ENCODE measurements around the gene ERGIC2.
"Not testable (repeated sequence)": the region's sequence is repeated elsewhere in the genome, so short reads cannot be mapped to it uniquely, and the experiment has no call there.

The ERGIC2 gene

DNA sequence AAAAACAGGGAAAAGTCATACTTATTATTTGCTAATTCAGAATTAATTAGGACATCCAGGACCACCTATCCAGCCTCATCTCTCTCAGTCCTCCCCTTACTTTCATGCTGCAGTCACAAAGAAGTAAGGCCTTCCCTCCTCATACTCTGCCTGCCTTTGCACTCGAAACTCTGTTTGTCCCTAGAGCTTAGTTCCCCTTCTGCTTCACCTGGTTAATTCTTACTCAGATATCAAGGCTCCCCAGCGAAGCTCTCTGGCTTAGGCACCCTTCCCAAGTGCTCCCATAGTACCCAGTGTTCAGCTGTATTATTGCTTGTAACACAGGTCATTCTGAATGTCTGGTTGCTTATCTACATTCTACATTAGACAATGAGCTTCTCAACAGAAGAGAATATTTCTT lies 81.3 kb downstream of the ERGIC2 start:
- DNase-seq (ENCODE audit: low spot score): no peak

DNA sequence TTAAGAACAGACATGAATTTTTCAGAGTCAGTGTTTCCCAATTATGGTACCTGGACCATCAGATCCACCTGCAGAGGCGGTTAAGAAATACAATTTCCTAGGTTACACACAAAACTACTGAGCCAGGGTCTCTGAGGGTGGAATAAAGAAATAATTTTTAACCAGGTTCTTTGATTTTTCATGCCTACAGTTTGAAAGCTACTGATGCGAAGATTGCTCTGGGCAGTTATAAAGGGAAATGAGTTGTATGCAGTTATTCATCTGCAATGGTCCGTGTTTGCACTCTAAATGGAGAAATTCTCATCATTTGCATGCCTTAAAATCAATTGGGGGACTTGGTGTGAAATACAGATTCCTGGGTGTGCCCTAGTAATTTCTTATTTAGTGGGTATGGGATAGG lies 89.7 kb downstream of the ERGIC2 start:
- no peak for DNase-seq (ENCODE audit: low spot score)

GRCh38 chr12:29290475-29290874 lies 90.5 kb downstream of the ERGIC2 start:
- DNase-seq (ENCODE audit: low spot score): not testable (repeated sequence)

DNA sequence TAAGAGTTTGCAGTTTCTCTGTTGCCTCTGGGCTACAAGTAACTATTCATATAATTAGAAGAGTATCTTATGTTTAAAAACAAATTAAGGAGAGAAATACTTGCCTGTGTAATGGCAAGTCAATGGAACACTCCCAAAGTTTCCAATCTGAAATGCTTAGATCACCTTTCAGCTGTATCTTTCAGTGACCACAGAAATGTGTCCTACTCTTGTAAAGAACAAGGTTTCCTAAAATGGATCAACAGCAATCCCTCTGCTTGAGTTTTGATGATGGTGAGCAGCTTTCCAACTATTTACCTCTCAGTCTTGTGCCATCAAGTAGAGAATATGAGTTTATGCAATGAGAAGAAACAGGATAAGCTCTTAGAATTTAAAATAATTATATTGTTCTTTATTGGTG lies 92.9 kb downstream of the ERGIC2 start:
- no peak for DNase-seq (ENCODE audit: low spot score)

DNA sequence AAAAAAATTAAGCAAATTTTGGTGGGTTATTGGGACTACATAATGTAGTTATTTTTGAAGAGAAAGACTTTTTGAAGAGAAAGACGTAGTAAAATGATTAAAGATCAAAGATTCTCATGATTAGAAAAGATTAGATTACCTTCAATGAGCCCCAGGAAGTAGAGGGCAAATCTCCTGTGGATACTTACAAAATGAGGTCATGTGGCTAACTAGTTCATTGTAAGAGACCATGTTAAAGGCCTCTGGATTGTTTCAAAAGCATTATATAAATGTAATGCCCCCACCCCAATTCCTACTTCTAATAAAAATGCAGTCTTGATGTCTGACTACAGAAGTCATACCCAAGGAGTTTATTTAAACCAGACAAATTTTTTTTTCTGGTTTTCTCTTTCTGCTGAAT lies 93.3 kb downstream of the ERGIC2 start:
- DNase-seq (ENCODE audit: low spot score): no peak

Measured in left forelimb (tissue), 1 donor.